HG03280 (cell line): ENCODE results near the gene ATP6V1F.

ENCODE experiments used
- ATAC-seq: cut with Tn5 transposase; IDR thresholded peaks from one replicate; pipeline ENCODE4 v1.9.1; 2021; ENCODE audit warnings: mild to moderate bottlenecking, moderate library complexity; ENCODE audit not compliant: unreplicated experiment

The ATP6V1F gene

GRCh38 chr7:128835231-128835751 lies 27.4 kb upstream of the ATP6V1F start:
- no peak for ATAC-seq

DNA sequence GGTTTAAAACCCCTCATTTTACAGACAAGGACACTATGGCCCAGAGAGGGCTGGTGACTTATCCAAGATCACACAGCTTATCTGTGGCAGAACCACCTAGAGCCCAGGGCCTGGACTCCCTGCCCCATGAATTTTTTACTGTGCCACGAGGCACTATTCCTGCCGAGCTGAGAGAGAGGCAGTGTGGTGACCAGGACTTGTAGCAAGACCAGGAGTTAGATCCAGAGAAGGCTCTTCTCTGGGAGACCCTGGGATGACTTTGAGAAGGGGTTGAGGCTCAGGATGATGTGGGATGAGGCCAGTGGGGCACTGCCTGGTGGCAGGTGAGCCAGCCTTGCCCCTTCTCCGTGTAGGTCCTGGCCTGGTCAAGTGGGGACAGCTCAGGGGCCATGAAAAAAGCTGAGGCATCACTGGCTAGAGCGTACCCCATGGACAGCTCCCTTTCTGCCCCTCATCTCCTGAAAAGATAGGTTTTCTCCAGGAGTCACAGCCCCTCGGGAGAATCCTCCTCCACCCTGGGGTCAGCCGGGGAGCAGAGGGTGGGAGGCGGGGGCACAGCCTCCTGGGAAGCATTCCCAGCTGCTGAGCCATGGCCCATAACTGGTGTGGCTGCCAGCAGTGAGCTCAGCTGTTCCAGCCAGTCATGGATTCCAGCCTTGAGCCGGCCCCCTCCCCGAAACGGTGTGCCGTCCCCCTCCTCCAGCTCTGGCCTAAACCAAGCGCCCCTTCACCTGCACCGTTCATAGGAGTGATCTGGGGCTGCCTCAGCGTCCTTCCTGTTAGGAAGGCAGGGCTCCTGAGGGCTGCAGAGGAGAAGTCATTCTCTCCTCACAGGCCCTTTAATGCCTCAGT lies 26.6 kb upstream of the ATP6V1F start:
- no peak for ATAC-seq

- no peak for ATAC-seq
Measured at GRCh38 chr7:128836729-128837348, 25.8 kb upstream of the ATP6V1F start.

GRCh38 chr7:128837521-128837921 lies 25.1 kb upstream of the ATP6V1F start:
- ATAC-seq: no peak

DNA sequence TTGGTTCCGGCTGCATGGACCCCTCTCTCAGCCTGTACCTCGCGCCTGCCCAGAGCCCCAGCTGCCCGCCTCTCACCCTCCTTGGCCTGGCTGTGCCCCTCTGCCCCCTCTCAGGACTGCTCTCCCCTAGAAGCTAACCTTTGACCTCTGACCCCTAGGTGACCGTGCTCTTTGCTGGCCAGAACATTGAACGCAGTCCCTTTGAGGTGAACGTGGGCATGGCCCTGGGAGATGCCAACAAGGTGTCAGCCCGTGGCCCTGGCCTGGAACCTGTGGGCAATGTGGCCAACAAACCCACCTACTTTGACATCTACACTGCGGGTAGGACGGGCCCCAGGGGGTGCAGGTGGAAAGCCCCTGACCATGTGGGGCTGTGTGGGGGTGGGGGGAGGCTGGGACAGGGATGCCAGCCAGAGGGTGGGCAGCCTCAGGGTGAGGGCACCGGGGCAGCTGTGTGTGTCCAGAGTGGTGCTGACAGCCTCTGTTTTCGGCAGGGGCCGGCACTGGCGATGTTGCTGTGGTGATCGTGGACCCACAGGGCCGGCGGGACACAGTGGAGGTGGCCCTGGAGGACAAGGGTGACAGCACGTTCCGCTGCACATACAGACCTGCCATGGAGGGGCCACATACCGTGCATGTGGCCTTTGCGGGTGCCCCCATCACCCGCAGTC lies 24.4 kb upstream of the ATP6V1F start:
- ATAC-seq: no peak

GRCh38 chr7:128838981-128839731 lies 23.5 kb upstream of the ATP6V1F start:
- ATAC-seq: no peak

GRCh38 chr7:128839751-128840177 lies 22.9 kb upstream of the ATP6V1F start:
- ATAC-seq: no peak

DNA sequence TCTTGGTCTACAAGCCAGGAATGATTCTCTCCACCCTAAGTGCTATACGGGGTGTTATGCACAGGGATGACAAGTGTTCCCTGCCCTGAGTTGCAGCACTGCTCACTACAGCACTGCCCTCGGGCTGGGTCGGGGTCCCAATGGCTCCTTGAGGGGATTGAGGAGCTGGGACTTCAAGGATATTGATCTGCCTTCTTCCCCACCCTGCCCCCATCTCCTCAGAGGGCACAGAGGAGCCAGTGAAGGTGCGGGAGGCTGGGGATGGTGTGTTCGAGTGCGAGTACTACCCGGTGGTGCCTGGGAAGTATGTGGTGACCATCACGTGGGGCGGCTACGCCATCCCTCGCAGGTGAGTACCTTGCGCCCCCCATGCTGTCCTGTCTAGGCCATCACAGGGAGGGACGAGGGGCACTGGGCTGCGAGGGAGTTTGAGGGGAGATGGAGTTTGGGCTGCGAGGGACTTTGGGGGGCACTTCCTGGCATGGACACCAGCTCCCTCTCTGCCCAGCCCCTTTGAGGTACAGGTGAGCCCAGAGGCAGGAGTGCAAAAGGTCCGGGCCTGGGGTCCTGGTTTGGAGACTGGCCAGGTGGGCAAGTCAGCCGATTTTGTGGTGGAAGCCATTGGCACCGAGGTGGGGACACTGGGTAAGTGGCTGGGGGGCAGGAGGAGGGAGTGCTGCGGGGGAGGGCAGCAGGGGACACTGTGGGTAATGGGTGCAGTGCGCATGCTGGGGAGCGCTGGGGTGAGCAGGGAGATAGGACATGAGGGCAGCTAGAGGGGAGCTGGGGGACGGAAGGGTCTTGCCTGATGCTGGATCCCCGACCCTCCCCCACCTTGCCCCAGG lies 22.1 kb upstream of the ATP6V1F start:
- no peak for ATAC-seq

DNA sequence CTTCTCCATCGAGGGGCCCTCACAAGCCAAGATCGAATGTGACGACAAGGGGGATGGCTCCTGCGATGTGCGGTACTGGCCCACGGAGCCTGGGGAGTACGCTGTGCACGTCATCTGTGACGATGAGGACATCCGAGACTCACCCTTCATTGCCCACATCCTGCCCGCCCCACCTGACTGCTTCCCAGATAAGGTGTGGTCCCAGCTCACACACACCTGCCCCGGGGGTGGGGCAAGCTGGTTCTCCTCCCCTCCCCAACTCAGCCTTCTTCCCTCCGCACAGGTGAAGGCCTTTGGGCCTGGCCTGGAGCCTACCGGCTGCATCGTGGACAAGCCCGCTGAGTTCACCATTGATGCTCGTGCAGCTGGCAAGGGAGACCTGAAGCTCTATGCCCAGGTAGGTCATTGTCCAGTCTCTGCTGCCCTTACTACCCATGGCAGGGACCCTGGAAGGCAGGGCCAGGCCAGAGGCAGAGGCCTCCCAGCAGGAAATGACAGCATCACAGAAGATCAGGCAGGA lies 21.4 kb upstream of the ATP6V1F start:
- ATAC-seq: no peak

GRCh38 chr7:128841921-128842673 lies 20.6 kb upstream of the ATP6V1F start:
- ATAC-seq: no peak

GRCh38 chr7:128842674-128843641 lies 19.7 kb upstream of the ATP6V1F start:
- no peak for ATAC-seq

DNA sequence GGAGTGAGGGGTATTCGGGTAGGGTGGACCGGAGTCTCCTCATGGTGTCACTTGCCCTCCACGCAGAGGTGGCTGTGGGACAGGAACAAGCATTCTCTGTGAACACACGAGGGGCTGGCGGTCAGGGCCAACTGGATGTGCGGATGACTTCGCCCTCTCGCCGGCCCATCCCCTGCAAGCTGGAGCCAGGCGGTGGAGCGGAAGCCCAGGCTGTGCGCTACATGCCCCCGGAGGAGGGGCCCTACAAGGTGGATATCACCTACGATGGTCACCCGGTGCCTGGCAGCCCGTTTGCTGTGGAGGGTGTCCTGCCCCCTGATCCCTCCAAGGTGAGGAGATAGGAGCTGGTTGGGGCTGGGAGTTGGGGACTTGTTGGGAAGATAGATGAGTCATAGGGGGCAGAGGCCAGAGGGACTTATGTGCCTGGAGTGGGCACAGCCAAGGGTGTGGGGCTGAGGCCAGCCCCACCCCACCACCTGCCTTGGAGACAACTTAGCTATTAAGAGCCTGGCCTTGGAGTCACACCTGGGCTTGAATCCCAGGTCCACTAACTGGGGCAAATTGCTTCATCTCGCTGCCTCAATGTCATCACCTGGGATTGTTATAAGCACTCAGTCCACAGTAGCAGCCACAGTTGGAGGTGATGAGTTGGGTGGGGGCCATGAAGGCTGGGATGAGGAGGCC lies 18.6 kb upstream of the ATP6V1F start:
- ATAC-seq: no peak

- ATAC-seq: no peak
Measured at GRCh38 chr7:128844777-128845311, 17.8 kb upstream of the ATP6V1F start.

DNA sequence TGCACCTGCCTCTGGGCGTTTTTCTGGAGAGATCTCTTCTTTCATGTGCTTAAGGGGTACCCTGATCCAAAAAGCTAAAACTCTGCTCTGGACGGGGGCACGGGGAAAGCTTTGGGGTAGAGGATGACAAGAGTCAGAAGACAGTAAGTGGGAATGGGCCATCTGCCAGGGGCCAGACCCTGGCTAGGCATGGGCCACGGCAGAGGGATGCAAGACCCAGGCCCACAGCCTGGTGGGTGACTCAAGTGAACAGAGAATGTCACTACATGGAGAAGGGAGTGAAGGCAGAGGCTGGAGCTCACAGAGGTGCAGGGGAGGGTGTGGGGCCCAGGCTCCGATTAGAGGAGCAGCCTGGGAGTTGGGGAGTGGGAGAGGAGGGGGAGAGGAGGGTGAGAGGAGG lies 17.2 kb upstream of the ATP6V1F start:
- ATAC-seq: no peak

DNA sequence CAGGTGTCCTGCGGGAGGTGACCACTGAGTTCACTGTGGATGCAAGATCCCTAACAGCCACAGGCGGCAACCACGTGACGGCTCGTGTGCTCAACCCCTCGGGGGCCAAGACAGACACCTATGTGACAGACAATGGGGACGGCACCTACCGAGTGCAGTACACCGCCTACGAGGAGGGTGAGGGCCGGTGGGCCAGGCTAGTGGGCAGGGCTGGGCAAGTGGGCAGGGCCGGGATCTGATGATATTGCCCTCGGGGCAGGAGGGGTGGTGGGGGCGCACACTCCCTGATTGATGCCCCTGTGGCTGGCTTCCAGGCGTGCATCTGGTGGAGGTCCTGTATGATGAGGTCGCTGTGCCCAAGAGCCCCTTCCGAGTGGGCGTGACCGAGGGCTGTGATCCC lies 16.7 kb upstream of the ATP6V1F start:
- ATAC-seq: no peak

GRCh38 chr7:128846781-128847444 lies 15.7 kb upstream of the ATP6V1F start:
- no peak for ATAC-seq
